Thyroid gland (tissue), 4 donors: Measurements from ENCODE around the gene GATC. TPM values are rescaled to one million over a fixed set of nuclear protein-coding genes. Genes with fewer than 3 reads are reported as not detected.

Experiments
- DNase-seq, 2 donors: peaks; one replicate each; pipeline ENCODE4 v3.0.0-alpha.2; 2019
- H3K27ac ChIP-seq, 3 donors: fragments of 200-600 bp; sonication (generic); 1 replicate in 2 of 3; 2 replicates in 1 of 3; pipeline ENCODE4 v1.5.1; 2016 to 2019; ENCODE audit warnings: mild to moderate bottlenecking in 1 of 3, moderate library complexity in 1 of 3
- H3K27me3 ChIP-seq: fragments of 200-600 bp; sonication (generic); one replicate; pipeline ENCODE4 v1.5.1; 2019
- H3K36me3 ChIP-seq, 2 donors: fragments of 200-600 bp; sonication (generic); one replicate each; pipeline ENCODE4 v1.5.1; 2016 to 2019
- H3K4me1 ChIP-seq, 2 donors: fragments of 200-600 bp; sonication (generic); one replicate each; pipeline ENCODE4 v1.5.1; 2017 to 2019
- H3K4me3 ChIP-seq, 3 donors: fragments of 200-600 bp; sonication (generic); replicated peaks in 1 of 3; 1 replicate in 2 of 3; 2 replicates in 1 of 3; pipeline ENCODE4 v1.5.1; 2016; ENCODE audit warnings: mild to moderate bottlenecking in 1 of 3
- H3K9me3 ChIP-seq: fragments of 200-600 bp; sonication (generic); one replicate; pipeline ENCODE4 v1.5.1; 2017
- POLR2A ChIP-seq, 2 donors: fragments of 450-650 bp; IDR thresholded peaks; one replicate each; pipeline ENCODE4 v1.6.1; 2017; ENCODE audit warnings: antibody characterized with exemption in 2 of 2, mild to moderate bottlenecking in 2 of 2, moderate library complexity in 1 of 2
- WGBS, 2 donors: methylation state at CpG; one replicate each; pipeline ENCODE4 v1.1.5; 2017; 5-methylcytosine and 5-hydroxymethylcytosine counted together
- intact Hi-C: fragments of 100-400 bp; cut with DNase I; formaldehyde crosslinking; loops from one replicate; pipeline ENCODE4 v1.15.1; 2023
- total RNA-seq, 4 donors: library from RNA; depleted of rRNA; stranded (reverse); fragments of >200 nt; gene quantifications; one replicate each; pipeline ENCODE4 v1.2.3, GENCODE V29; 2016
- TF ChIP-seq, protein P1 (sequence below), 6 experiments: fragments of 200-600 bp in 3 of 6; fragments of 450-650 bp in 3 of 6; sonication (generic) in 3 of 6; IDR thresholded peaks; one replicate each; pipeline ENCODE4 v1.5.1; 2016 to 2019; ENCODE audit warnings: antibody characterized with exemption in 6 of 6, mild to moderate bottlenecking in 2 of 6, inconsistent platforms in 1 of 6, moderate library complexity in 1 of 6

The GATC gene
- total RNA-seq, 4 donors from 2014 or later, result 32.4 to 38.4 (median 36.6) TPM

DNA sequence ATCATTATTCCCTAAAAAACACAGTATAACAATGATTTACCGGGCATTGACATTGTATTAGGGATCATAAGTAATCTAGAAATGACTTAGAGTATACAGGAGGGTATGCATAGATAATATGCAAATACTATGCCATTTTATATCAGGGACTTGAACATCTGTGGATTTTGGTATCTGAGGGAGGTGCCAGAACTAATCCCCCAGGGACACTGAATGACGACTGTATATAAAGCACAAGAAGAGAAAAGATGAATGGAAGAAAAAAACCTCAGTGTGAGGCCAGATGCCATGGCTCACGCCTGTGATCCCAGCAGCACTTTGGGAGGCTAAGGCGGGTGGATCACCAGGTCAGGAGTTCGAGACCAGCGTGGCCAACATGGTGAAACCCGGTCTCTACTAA is 33.8 kb upstream of the GATC start:
- Histone ChIP-seq H3K4me1 (no peaks in the 10 kb centered on the region), H3K9me3 (no peaks in the 10 kb centered on the region), H3K27me3 (no peaks in the 10 kb centered on the region), H3K36me3 (no peaks in the 10 kb centered on the region), H3K27ac (no peak overlapping the region), H3K4me3 (no peak overlapping the region)
- WGBS, 2 donors, result 88 to 90% methylated on average over 7 of the region's 7 CpGs
- no peak for TF ChIP-seq POLR2A (IDR thresholded peaks at IDR 0.05)
- TF ChIP-seq, protein P1, sequence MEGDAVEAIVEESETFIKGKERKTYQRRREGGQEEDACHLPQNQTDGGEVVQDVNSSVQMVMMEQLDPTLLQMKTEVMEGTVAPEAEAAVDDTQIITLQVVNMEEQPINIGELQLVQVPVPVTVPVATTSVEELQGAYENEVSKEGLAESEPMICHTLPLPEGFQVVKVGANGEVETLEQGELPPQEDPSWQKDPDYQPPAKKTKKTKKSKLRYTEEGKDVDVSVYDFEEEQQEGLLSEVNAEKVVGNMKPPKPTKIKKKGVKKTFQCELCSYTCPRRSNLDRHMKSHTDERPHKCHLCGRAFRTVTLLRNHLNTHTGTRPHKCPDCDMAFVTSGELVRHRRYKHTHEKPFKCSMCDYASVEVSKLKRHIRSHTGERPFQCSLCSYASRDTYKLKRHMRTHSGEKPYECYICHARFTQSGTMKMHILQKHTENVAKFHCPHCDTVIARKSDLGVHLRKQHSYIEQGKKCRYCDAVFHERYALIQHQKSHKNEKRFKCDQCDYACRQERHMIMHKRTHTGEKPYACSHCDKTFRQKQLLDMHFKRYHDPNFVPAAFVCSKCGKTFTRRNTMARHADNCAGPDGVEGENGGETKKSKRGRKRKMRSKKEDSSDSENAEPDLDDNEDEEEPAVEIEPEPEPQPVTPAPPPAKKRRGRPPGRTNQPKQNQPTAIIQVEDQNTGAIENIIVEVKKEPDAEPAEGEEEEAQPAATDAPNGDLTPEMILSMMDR (IDR thresholded peaks at IDR 0.05), result no peak
- intact Hi-C loops, result no loop called here
- DNase-seq, result no peak

DNA sequence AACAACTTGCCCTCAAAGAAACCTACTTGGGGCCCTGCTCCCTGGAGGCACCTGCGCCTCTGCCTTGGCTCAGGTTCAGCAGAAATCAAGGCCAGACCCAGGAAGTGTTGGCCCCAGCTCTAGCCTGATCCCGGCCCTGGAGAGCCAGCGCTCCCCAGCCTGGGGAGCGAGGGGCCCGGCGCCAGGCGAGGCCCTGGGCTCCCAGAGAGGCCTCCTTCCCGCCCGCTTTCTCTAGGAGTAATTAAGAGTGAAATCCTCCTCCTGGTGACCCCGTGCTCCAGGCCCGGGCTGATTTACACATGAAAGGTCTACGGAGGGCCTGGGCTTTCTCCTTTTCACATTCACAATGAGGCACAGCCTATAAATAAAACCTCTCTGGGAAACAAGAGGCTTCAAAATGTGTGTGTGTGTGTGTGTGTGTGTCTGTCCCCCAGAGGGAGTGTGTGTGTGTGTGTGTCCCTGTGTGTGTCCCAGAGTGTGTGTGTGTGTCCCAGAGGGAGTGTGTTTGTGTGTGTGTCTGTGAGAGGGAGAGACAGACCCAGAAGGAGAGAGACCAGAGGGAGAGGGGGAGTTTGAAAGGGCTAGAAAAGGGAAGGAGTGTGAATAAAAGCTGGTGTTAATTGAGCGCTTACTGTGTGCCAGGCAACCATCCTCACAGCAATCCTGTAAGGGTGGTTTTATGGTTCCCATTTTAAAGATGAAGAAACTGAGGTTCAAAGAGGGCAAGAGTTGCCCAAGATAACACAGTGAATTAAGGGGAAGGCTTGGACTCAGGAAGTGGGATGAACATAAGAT is 32.1 kb upstream of the GATC start:
- 37 to 44% methylated on average over 13 of the region's 13 CpGs for WGBS, 2 donors
- Histone ChIP-seq H3K4me1 (no peaks in the 10 kb centered on the region), H3K27ac (no peak overlapping the region), H3K9me3 (no peaks in the 10 kb centered on the region), H3K27me3 (no peaks in the 10 kb centered on the region), H3K36me3 (no peaks in the 10 kb centered on the region), H3K4me3 (no peak overlapping the region)
- DNase-seq, result no peak
- intact Hi-C loops, result no loop called here
- TF ChIP-seq, protein P1 (IDR thresholded peaks at IDR 0.05), result no peak

DNA sequence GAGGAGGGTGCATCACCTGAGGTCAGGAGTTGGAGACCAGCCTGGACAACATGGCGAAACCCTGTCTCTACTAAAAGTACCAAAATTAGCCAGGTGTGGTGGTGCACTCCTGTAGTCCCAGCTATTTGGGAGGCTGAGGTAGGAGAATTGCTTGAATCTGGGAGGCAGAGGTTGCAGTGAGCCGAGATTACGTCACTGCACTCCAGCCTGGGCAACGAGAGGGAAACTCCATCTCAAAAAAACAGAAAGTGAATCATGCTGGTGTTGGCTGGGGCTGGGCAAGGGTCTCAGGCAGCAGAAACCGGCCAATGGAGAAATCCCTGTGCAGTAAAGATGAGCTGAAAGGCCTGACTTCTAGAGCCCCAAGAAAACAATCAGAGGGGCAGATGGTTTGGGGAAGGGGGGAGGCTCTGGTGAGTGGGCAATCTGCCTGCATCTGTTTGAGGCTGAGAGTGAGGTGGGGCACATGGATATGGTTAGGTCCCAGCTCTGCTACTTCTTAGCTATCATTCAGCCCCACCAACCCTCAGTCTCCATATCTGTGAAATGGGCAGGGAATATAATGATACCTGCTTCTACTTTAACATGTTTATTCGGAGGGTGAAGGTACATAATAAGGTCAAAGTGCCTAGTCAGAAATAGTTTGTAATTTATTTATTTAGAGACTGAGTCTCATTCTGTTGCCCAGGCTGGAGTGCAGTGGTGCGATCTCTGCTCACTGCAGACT is 29.6 kb upstream of the GATC start:
- Histone ChIP-seq H3K36me3 (no peaks in the 10 kb centered on the region), H3K27me3 (no peaks in the 10 kb centered on the region), H3K4me3 (no peak overlapping the region), H3K4me1 (no peaks in the 10 kb centered on the region), H3K27ac (no peak overlapping the region), H3K9me3 (no peaks in the 10 kb centered on the region)
- no peak for DNase-seq
- intact Hi-C loops, result no loop called here
- TF ChIP-seq, protein P1 (IDR thresholded peaks at IDR 0.05), result no peak
- TF ChIP-seq POLR2A (IDR thresholded peaks at IDR 0.05), result no peak
- WGBS, 2 donors, result 82 to 88% methylated on average over 7 of the region's 7 CpGs

DNA sequence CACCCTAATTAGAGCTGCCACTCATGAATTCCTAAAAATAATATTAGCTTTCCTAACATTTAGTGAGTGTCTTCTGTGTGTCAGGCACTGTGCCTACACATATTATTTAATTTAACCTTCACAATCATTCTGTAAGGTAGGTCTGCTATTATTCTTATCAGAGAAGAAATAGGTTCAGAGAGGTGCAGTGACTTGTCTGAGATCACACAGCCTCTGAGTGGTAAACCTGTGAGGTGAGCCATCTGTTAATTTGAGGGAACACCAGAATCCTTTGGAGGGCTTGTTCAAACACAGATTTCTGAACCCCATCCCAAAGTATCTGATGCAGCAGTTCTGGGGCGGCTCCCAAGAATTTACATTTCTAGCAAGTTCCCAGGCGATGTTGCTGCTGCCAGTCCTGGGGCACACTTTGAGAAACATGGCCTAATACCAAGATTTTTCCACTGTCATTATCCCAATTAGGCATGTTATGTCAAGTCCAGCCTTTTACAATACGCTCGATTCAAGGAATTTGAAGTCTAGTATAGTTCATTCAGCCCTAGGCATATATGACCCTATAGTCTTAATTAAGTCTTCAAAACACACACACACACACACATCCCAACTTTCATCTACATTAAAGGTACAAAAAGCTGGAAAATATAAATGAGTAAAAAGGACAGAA is 28.2 kb upstream of the GATC start:
- DNase-seq, result no peak
- Histone ChIP-seq H3K4me3 (no peak overlapping the region), H3K27ac (no peak overlapping the region), H3K4me1 (no peaks in the 10 kb centered on the region), H3K9me3 (no peaks in the 10 kb centered on the region), H3K27me3 (no peaks in the 10 kb centered on the region), H3K36me3 (no peaks in the 10 kb centered on the region)
- WGBS, 2 donors, result 93 to 95% methylated on average over 4 of the region's 4 CpGs
- intact Hi-C loops, result no loop called here
- TF ChIP-seq POLR2A (IDR thresholded peaks at IDR 0.05), result no peak
- TF ChIP-seq, protein P1 (IDR thresholded peaks at IDR 0.05), result no peak
